ENCODE results near the gene CC2D2B. TPM values are rescaled to one million over a fixed set of nuclear protein-coding genes. Genes with fewer than 3 reads are reported as not detected.

The CC2D2B gene
- total and polyA plus RNA-seq, 2 experiments from 2014 or later: 0.24 to 0.92 TPM

DNA sequence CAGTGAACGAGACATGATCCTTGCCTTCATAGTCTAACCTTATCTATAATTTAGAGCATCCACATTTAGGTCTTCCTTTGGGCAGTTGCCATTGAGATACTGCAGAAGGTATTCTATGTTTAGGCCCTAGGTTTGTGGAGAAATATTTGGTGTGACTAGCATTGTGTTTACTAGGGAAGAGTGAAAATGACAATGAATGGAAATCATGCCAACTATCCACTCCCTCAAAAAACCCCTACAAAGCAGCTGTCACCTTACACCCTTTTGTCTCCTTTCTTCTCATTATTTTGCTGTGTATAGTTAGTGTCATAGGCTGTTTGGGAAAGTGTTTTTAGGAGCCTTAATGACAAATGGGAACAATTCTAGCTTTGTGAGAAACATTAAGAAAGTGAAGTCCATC is 138.8 kb downstream of the CC2D2B start:
- Mint-ChIP-seq H3K4me1 (peaks cover 26% of the 10 kb centered on the region), H3K36me3 (ENCODE audit: low read depth) (peaks cover 46% of the 10 kb centered on the region), H3K9me3 (peaks cover 4% of the 10 kb centered on the region; the same call in 2 of the 3 replicates), H3K27me3 (ENCODE audit: insufficient read depth, low read depth, poor library complexity) (peaks cover 3% of the 10 kb centered on the region), H3K4me3 (no peak overlapping the region), H3K27ac (no peak overlapping the region)
- no peaks in the 10 kb centered on the region for H3F3A ChIP-seq (replicated peaks; ENCODE audit: low read depth)
- H3K27me3 ChIP-seq (ENCODE audit: insufficient read depth): peaks cover 13% of the 10 kb centered on the region
- no peak overlapping the region for H2AFZ ChIP-seq
- 0 out of 2 replicates have a peak overlapping the region, but pooled peaks have one; percentile 91 for H3K4me2 ChIP-seq
- no peaks in the 10 kb centered on the region for H3K9me2 ChIP-seq (ENCODE audit: insufficient read depth)
- peaks cover 34% of the 10 kb centered on the region for H4K20me1 ChIP-seq (replicated peaks; ENCODE audit: insufficient read depth)
- H3K36me3 ChIP-seq (ENCODE audit: insufficient read depth): peaks cover 8% of the 10 kb centered on the region; the same call in 1 of the 2 replicates
- ATAC-seq: no peak
- no peak for DNase-seq (ENCODE audit: low spot score)
- H3K4me1 ChIP-seq (ENCODE audit: insufficient read depth): 0 out of 2 replicates have a peak, but pooled peaks cover 13% of the 10 kb centered on the region
- no peak overlapping the region for H3K4me3 ChIP-seq
- peaks cover 77% of the 10 kb centered on the region for H3K79me2 ChIP-seq (replicated peaks; ENCODE audit: insufficient read depth)
- H3K27ac ChIP-seq (ENCODE audit: low read depth): no peak overlapping the region
- TF ChIP-seq REST (IDR thresholded peaks at IDR 0.05; ENCODE audit: unreplicated experiment) (no peak), ZNF114 (CRISPR knock-in tag; IDR thresholded peaks at IDR 0.05) (no peak), ZNF331 (CRISPR knock-in tag; IDR thresholded peaks at IDR 0.05; ENCODE audit: low read depth) (no peak), POLR2AphosphoS5 (IDR thresholded peaks at IDR 0.05; ENCODE audit: low read depth) (no peak), EZH2 (IDR thresholded peaks at IDR 0.05; ENCODE audit: low read depth, unreplicated experiment) (no peak), STAT1 (IDR thresholded peaks at IDR 0.05; ENCODE audit: unreplicated experiment) (no peak), NANOG (IDR thresholded peaks at IDR 0.05; ENCODE audit: borderline replicate concordance) (no peak)
- TF ChIP-seq, protein P1, sequence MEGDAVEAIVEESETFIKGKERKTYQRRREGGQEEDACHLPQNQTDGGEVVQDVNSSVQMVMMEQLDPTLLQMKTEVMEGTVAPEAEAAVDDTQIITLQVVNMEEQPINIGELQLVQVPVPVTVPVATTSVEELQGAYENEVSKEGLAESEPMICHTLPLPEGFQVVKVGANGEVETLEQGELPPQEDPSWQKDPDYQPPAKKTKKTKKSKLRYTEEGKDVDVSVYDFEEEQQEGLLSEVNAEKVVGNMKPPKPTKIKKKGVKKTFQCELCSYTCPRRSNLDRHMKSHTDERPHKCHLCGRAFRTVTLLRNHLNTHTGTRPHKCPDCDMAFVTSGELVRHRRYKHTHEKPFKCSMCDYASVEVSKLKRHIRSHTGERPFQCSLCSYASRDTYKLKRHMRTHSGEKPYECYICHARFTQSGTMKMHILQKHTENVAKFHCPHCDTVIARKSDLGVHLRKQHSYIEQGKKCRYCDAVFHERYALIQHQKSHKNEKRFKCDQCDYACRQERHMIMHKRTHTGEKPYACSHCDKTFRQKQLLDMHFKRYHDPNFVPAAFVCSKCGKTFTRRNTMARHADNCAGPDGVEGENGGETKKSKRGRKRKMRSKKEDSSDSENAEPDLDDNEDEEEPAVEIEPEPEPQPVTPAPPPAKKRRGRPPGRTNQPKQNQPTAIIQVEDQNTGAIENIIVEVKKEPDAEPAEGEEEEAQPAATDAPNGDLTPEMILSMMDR (conservative IDR thresholded peaks at IDR 0.05; ENCODE audit: low read depth in 2 of 2): no peak
- TF ChIP-seq, protein P2, sequence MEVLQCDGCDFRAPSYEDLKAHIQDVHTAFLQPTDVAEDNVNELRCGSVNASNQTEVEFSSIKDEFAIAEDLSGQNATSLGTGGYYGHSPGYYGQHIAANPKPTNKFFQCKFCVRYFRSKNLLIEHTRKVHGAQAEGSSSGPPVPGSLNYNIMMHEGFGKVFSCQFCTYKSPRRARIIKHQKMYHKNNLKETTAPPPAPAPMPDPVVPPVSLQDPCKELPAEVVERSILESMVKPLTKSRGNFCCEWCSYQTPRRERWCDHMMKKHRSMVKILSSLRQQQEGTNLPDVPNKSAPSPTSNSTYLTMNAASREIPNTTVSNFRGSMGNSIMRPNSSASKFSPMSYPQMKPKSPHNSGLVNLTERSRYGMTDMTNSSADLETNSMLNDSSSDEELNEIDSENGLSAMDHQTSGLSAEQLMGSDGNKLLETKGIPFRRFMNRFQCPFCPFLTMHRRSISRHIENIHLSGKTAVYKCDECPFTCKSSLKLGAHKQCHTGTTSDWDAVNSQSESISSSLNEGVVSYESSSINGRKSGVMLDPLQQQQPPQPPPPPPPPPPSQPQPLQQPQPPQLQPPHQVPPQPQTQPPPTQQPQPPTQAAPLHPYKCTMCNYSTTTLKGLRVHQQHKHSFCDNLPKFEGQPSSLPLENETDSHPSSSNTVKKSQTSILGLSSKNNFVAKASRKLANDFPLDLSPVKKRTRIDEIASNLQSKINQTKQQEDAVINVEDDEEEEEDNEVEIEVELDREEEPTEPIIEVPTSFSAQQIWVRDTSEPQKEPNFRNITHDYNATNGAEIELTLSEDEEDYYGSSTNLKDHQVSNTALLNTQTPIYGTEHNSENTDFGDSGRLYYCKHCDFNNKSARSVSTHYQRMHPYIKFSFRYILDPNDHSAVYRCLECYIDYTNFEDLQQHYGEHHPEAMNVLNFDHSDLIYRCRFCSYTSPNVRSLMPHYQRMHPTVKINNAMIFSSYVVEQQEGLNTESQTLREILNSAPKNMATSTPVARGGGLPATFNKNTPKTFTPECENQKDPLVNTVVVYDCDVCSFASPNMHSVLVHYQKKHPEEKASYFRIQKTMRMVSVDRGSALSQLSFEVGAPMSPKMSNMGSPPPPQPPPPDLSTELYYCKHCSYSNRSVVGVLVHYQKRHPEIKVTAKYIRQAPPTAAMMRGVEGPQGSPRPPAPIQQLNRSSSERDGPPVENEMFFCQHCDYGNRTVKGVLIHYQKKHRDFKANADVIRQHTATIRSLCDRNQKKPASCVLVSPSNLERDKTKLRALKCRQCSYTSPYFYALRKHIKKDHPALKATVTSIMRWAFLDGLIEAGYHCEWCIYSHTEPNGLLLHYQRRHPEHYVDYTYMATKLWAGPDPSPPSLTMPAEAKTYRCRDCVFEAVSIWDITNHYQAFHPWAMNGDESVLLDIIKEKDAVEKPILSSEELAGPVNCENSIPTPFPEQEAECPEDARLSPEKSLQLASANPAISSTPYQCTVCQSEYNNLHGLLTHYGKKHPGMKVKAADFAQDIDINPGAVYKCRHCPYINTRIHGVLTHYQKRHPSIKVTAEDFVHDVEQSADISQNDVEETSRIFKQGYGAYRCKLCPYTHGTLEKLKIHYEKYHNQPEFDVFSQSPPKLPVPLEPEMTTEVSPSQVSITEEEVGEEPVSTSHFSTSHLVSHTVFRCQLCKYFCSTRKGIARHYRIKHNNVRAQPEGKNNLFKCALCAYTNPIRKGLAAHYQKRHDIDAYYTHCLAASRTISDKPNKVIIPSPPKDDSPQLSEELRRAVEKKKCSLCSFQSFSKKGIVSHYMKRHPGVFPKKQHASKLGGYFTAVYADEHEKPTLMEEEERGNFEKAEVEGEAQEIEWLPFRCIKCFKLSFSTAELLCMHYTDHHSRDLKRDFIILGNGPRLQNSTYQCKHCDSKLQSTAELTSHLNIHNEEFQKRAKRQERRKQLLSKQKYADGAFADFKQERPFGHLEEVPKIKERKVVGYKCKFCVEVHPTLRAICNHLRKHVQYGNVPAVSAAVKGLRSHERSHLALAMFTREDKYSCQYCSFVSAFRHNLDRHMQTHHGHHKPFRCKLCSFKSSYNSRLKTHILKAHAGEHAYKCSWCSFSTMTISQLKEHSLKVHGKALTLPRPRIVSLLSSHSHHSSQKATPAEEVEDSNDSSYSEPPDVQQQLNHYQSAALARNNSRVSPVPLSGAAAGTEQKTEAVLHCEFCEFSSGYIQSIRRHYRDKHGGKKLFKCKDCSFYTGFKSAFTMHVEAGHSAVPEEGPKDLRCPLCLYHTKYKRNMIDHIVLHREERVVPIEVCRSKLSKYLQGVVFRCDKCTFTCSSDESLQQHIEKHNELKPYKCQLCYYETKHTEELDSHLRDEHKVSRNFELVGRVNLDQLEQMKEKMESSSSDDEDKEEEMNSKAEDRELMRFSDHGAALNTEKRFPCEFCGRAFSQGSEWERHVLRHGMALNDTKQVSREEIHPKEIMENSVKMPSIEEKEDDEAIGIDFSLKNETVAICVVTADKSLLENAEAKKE (CRISPR knock-in tag; IDR thresholded peaks at IDR 0.05): no peak

All from GM23338 (cell line).